ENCODE results near the gene NR1H4.
"Not testable (repeated sequence)": the region's sequence is repeated elsewhere in the genome, so short reads cannot be mapped to it uniquely, and the experiment has no call there.

The NR1H4 gene

GRCh38 chr12:100565987-100566545, 92.4 kb downstream of the NR1H4 start:
- no peak for DNase-seq (ENCODE audit: low read depth in 2 of 2, low spot score in 1 of 2)

GRCh38 chr12:100566887-100567637, 93.4 kb downstream of the NR1H4 start:
- no peak for DNase-seq (ENCODE audit: low read depth in 2 of 2, low spot score in 1 of 2)

- no peak for DNase-seq (ENCODE audit: low read depth in 2 of 2, low spot score in 1 of 2)
These were observed 94.3 kb downstream of the NR1H4 start for GRCh38 chr12:100567945-100568344.

- DNase-seq (ENCODE audit: low read depth in 2 of 2, low spot score in 1 of 2), result no peak
These were observed 98.5 kb downstream of the NR1H4 start for GRCh38 chr12:100572184-100572583.

GRCh38 chr12:100573292-100574186, 99.9 kb downstream of the NR1H4 start, which contains the start of gene GAS2L3:
GAS2L3 (plus strand) TSS chr12:100573684; CDS start chr12:100594905, 21,221 bp downstream.
- DNase-seq (ENCODE audit: low read depth in 2 of 2, low spot score in 1 of 2), result peak; percentile 2 to 10

- DNase-seq (ENCODE audit: low read depth in 2 of 2, low spot score in 1 of 2), result no peak
These were observed 100.8 kb downstream of the NR1H4 start for GRCh38 chr12:100574187-100575074.

- no peak for DNase-seq (ENCODE audit: low read depth in 2 of 2, low spot score in 1 of 2)
These were observed 102.8 kb downstream of the NR1H4 start for GRCh38 chr12:100576331-100577036.

- no peak for DNase-seq (ENCODE audit: low read depth in 2 of 2, low spot score in 1 of 2)
These were observed 105.3 kb downstream of the NR1H4 start for GRCh38 chr12:100578923-100579322.

- no peak for DNase-seq (ENCODE audit: low read depth in 2 of 2, low spot score in 1 of 2)
These were observed 106.2 kb downstream of the NR1H4 start for GRCh38 chr12:100579844-100580243.

- no peak for DNase-seq (ENCODE audit: low read depth in 2 of 2, low spot score in 1 of 2)
These were observed 110.6 kb downstream of the NR1H4 start for GRCh38 chr12:100584256-100584655.

- no peak for DNase-seq (ENCODE audit: low read depth in 2 of 2, low spot score in 1 of 2)
These were observed 118.3 kb downstream of the NR1H4 start for GRCh38 chr12:100591979-100592378.

- no peak for DNase-seq (ENCODE audit: low read depth in 2 of 2, low spot score in 1 of 2)
These were observed 119.8 kb downstream of the NR1H4 start for GRCh38 chr12:100593490-100593889.

GRCh38 chr12:100601626-100602025, 128.0 kb downstream of the NR1H4 start:
- no peak for DNase-seq (ENCODE audit: low read depth in 2 of 2, low spot score in 1 of 2)

GRCh38 chr12:100602997-100603396, 129.3 kb downstream of the NR1H4 start:
- not testable (repeated sequence) for DNase-seq (ENCODE audit: low read depth in 2 of 2, low spot score in 1 of 2)

GRCh38 chr12:100608776-100609175, 135.1 kb downstream of the NR1H4 start:
- DNase-seq (ENCODE audit: low read depth in 2 of 2, low spot score in 1 of 2), result no peak

GRCh38 chr12:100610666-100611430, 137.2 kb downstream of the NR1H4 start:
- DNase-seq (ENCODE audit: low read depth in 2 of 2, low spot score in 1 of 2), result no peak

GRCh38 chr12:100612606-100613005, 138.9 kb downstream of the NR1H4 start:
- DNase-seq (ENCODE audit: low read depth in 2 of 2, low spot score in 1 of 2), result no peak

Data from stimulated activated CD8-positive, alpha-beta memory T cell treated with anti-CD3 and anti-CD28 coated beads, Interleukin-4, amount 100 ng/mL, for 4 hours (primary cell).